Stimulated activated CD4-positive, alpha-beta T cell treated with anti-CD3 and anti-CD28 coated beads, Interleukin-1b, Interleukin-23, amount 100 ng/mL, for 4 hours (primary cell): Measurements from ENCODE around the gene SV2B.
"Not testable (repeated sequence)": the region's sequence is repeated elsewhere in the genome, so short reads cannot be mapped to it uniquely, and the experiment has no call there.

Experiments used
- DNase-seq, 2 donors: peaks; one replicate each; pipeline ENCODE4 v3.0.0-alpha.2; 2020; ENCODE audit warnings: low read depth in 2 of 2

The SV2B gene

DNA sequence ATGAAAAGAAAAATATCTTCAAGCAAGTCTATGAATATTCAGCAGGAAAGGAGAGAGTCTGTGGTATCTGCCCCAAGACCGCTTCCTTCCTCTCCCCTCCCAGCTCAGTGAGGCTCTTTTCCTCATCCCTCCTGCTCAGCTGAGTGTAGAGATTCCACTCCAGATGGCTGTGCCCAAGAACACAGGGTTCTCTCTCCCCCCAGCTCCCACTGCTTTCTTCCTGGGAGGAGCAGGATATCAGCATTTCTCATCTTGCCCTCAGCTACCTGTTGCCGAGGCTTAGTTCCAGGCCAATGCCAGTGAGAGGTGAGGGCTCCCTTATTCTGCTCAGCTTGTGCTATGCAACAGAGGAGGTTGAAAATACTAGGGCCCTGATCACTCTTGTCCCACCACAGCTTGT is 211.9 kb downstream of the SV2B start:
- no peak for DNase-seq

- no peak for DNase-seq
Observed at GRCh38 chr15:91316126-91316525, 216.1 kb downstream of the SV2B start.

- no peak for DNase-seq
Observed at GRCh38 chr15:91318516-91318915, 218.5 kb downstream of the SV2B start.

GRCh38 chr15:91318931-91319330 is 218.9 kb downstream of the SV2B start:
- DNase-seq: no peak

DNA sequence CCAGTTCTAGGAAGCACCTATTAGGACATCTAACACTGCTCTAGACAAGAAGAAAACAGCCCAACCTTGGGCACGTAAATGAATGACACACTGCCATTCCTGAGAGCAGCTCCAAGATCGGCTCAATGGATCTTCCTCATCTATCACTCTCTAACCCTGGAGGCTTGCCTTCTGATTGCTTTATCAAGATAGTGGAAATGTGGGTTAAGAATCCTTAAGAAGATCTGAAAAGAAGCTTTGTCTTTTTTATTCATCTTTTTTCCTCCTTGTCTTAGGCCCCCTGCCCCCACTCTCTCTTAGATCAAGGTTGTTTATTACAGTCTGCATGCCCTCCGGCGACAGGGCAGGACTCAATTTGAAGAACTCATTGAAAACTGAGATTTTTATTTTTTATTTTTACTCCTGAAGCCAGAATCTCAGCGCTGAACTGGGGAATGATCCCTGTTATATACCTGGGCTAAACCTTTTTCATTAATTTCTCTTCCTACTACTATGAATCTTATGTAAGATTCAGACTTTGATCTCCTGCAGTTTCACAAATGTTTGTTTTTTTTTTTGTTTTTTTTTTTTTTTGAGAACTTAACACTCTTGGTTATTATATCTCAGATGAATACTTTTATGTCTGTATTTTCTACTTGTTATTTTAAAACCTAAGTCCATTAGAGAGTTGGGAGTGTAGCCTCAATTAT is 219.5 kb downstream of the SV2B start:
- no peak for DNase-seq

DNA sequence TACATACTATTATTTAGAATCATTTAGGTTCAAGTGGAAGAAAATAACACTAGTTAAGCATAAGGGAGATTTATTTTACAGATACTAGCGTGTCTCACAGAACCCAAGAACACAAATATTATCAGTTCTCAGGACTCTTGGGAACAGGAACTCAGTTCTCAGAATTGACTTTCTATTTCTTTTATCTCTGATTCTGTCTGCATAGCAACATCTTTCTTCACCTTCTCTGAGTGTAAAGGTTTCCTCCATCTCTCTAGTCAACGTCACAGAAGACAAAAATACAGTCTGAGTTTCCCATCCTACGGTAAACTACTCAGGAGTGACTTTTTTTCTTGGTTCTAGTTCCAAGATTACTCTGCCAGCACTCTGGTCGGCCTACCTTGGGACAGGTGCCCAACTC is 220.0 kb downstream of the SV2B start:
- DNase-seq: no peak

GRCh38 chr15:91329914-91330313 is 229.9 kb downstream of the SV2B start:
- DNase-seq: no peak

DNA sequence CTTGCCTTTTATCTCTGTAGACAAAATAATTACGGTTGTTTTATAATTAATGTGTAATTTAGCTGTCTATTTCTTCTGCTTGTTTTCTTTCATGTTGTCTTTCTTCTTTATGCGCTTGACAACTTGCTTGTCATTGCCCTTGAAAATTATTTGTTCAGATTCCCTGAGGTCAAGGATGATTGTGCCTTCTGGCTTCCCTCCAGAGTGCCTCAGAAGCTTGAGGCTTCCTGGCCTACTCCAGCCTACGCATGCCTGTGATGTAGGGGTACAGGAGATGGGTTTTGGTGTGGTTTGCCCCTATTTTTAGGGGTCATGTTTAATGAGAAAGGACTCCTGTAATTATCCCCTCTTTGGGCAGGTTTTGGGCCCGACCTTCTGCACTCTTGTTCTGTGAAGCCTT is 231.5 kb downstream of the SV2B start:
- no peak for DNase-seq

DNA sequence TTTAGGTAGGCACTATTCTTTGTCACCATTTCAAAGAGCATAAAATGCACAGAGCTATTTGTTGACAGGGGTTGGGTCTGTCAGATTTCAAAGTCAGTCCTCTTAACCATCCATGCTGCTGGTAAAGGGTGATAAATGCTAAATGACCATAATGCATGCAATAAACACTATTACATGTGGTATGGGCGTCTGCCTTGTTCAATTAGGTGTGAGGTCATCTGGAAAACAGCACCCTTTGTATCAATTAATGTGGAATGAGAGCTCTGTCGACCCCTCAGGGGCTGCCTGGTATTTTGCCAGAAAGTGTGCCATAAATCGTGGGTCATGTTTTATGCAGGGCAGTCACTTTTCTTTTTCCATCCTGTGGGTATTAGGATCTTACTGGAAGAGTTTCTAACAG is 235.6 kb downstream of the SV2B start:
- no peak for DNase-seq

DNA sequence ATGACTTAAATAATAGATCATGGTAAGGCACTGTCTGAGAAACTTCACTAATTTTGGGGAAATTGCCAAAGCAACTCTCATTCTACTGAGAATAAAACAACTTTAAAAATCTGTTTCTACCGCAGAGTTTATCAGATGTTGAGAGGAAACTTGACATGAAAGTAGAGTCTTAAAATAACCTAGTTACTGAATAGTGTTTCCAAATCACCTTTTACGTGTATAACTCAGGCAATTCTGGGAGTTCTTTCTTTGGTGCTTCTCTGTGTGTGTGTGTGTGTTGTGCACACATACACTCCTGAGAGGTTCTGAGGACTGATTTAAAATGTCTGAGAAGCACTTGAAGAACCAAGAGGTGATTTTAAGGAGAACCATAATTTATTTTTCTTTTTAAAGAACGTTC is 236.6 kb downstream of the SV2B start:
- DNase-seq: no peak

DNA sequence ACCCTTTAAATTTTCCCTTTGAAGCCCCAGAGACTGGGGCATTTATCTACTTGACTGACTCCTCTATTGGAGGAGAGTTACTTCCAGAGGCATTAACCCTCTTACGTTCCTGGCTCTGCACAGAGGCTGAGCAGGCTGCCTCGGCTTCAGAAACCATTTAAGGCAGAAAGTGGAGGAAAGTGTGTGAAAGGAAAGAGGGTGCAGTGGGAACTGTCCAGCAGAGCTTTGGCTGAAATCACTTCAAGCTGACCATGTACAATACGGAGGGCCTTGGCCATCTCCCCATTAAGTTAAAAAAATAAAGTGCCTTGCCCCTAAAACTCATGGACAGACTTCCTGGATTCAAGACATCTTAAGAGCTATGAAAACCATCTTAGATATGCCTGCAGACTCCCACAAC is 238.7 kb downstream of the SV2B start:
- no peak for DNase-seq

- no peak for DNase-seq
Observed at GRCh38 chr15:91342097-91342496, 242.0 kb downstream of the SV2B start.

- not testable (repeated sequence) for DNase-seq
Observed at GRCh38 chr15:91344912-91345311, 244.9 kb downstream of the SV2B start.

- DNase-seq: no peak
Observed at GRCh38 chr15:91345736-91346135, 245.7 kb downstream of the SV2B start.

DNA sequence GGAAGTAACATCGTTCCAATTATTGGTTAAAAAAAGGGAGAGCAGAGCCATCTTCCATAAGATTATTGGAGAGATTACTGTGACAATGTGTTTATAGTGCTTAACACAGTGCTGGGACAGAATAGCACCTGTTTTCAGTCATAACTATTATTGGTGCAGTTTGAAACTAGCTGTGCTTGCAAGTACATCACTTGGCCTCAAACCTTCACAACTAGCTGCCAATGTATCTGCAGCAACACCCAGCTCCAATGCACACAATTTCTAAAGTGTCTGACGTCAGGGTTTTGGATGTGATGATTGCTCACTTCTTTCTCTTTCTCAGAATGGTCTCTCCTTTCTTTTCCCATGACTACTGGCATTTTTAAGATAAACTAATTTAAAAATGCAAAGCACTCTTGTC is 246.2 kb downstream of the SV2B start:
- no peak for DNase-seq

GRCh38 chr15:91348752-91349500 is 248.9 kb downstream of the SV2B start:
- no peak for DNase-seq
